ENCODE data around the gene PCCA.

- no peak for TF ChIP-seq CTCF (IDR thresholded peaks at IDR 0.05)
- TF ChIP-seq POLR2A (IDR thresholded peaks at IDR 0.05) = no peak
Measured at GRCh38 chr13:100532836-100533435, 444.0 kb downstream of the PCCA start.
